Activated naive CD8-positive, alpha-beta T cell treated with anti-CD3 and anti-CD28 coated beads for 36 hours (primary cell): Measurements from ENCODE around the gene FFAR2. TPM values are rescaled to one million over a fixed set of nuclear protein-coding genes. Genes with fewer than 3 reads are reported as not detected.
"Not testable (repeated sequence)": the region's sequence is repeated elsewhere in the genome, so short reads cannot be mapped to it uniquely, and the experiment has no call there.

ENCODE experiments used
- DNase-seq: peaks from one replicate; pipeline ENCODE4 v3.0.0; 2021
- H3K27ac Mint-ChIP-seq: one replicate; pipeline ENCODE4 v1.8.0; 2022; ENCODE audit warnings: mild to moderate bottlenecking, moderate library complexity, mixed read lengths
- H3K27me3 Mint-ChIP-seq: one replicate; pipeline ENCODE4 v1.8.0; 2022; ENCODE audit warnings: mild to moderate bottlenecking, mixed read lengths
- H3K36me3 Mint-ChIP-seq: one replicate; pipeline ENCODE4 v1.8.0; 2021; ENCODE audit warnings: mild to moderate bottlenecking, mixed read lengths
- H3K4me1 Mint-ChIP-seq: one replicate; pipeline ENCODE4 v1.8.0; 2021; ENCODE audit warnings: mixed read lengths
- H3K4me3 Mint-ChIP-seq: one replicate; pipeline ENCODE4 v1.8.0; 2022; ENCODE audit warnings: mild to moderate bottlenecking, moderate library complexity, mixed read lengths
- H3K9me3 Mint-ChIP-seq: one replicate; pipeline ENCODE4 v1.8.0; 2022; ENCODE audit warnings: mixed read lengths
- total RNA-seq, 2 experiments: library from RNA; stranded (reverse); gene quantifications; one replicate each; pipeline ENCODE4 v1.2.3, GENCODE V29; 2021

The FFAR2 gene
- total RNA-seq: not detected

- no peak for DNase-seq
- H3K4me3 Mint-ChIP-seq: no peak within 1 kb of the TSS
- H3K4me1 Mint-ChIP-seq: peaks cover 38% of the 10 kb centered on the region
- peaks cover 43% of the 10 kb centered on the region for H3K27me3 Mint-ChIP-seq
- H3K36me3 Mint-ChIP-seq: no peaks in the 10 kb centered on the region
- H3K9me3 Mint-ChIP-seq: no peaks in the 10 kb centered on the region
- H3K27ac Mint-ChIP-seq: no peak within 1 kb of the TSS
Observed at GRCh38 chr19:35447606-35448469, at the start of gene FFAR2. TSS of gene FFAR2 (plus strand) at chr19:35448257. CDS start at chr19:35449715, 1,458 bp downstream.

GRCh38 chr19:35398570-35398969, 49.5 kb upstream of the FFAR2 start:
- H3K4me1 Mint-ChIP-seq: no peaks in the 10 kb centered on the region
- no peak overlapping the region for H3K27ac Mint-ChIP-seq
- no peaks in the 10 kb centered on the region for H3K27me3 Mint-ChIP-seq
- no peaks in the 10 kb centered on the region for H3K36me3 Mint-ChIP-seq
- no peak overlapping the region for H3K4me3 Mint-ChIP-seq
- no peaks in the 10 kb centered on the region for H3K9me3 Mint-ChIP-seq
- DNase-seq: no peak

GRCh38 chr19:35399231-35399630, 48.8 kb upstream of the FFAR2 start:
- no peaks in the 10 kb centered on the region for H3K27me3 Mint-ChIP-seq
- H3K27ac Mint-ChIP-seq: no peak overlapping the region
- no peak for DNase-seq
- no peaks in the 10 kb centered on the region for H3K9me3 Mint-ChIP-seq
- no peaks in the 10 kb centered on the region for H3K4me1 Mint-ChIP-seq
- H3K36me3 Mint-ChIP-seq: no peaks in the 10 kb centered on the region
- no peak overlapping the region for H3K4me3 Mint-ChIP-seq

- Mint-ChIP-seq H3K9me3 (no peaks in the 10 kb centered on the region), H3K4me3 (no peak overlapping the region), H3K27me3 (no peaks in the 10 kb centered on the region), H3K4me1 (peaks cover 1% of the 10 kb centered on the region), H3K36me3 (no peaks in the 10 kb centered on the region), H3K27ac (no peak overlapping the region)
- DNase-seq: no peak
Observed at GRCh38 chr19:35399948-35400772, 47.9 kb upstream of the FFAR2 start.

- Mint-ChIP-seq H3K4me1 (peaks cover 3% of the 10 kb centered on the region), H3K27me3 (no peaks in the 10 kb centered on the region), H3K9me3 (no peaks in the 10 kb centered on the region), H3K4me3 (no peak overlapping the region), H3K36me3 (no peaks in the 10 kb centered on the region), H3K27ac (no peak overlapping the region)
- DNase-seq: no peak
Observed at GRCh38 chr19:35400773-35401100, 47.3 kb upstream of the FFAR2 start.

GRCh38 chr19:35401416-35401815, 46.6 kb upstream of the FFAR2 start:
- not testable (repeated sequence) for H3K9me3 Mint-ChIP-seq, H3K36me3 Mint-ChIP-seq, H3K27ac Mint-ChIP-seq, DNase-seq, H3K4me3 Mint-ChIP-seq, H3K4me1 Mint-ChIP-seq, H3K27me3 Mint-ChIP-seq

GRCh38 chr19:35403116-35403760, 44.8 kb upstream of the FFAR2 start:
- no peaks in the 10 kb centered on the region for H3K9me3 Mint-ChIP-seq
- H3K36me3 Mint-ChIP-seq: no peaks in the 10 kb centered on the region
- H3K27me3 Mint-ChIP-seq: no peaks in the 10 kb centered on the region
- no peak overlapping the region for H3K27ac Mint-ChIP-seq
- DNase-seq: no peak
- peaks cover 3% of the 10 kb centered on the region for H3K4me1 Mint-ChIP-seq
- H3K4me3 Mint-ChIP-seq: no peak overlapping the region

- Mint-ChIP-seq H3K27ac (no peak overlapping the region), H3K4me3 (no peak overlapping the region), H3K9me3 (no peaks in the 10 kb centered on the region), H3K27me3 (no peaks in the 10 kb centered on the region), H3K4me1 (peaks cover 3% of the 10 kb centered on the region), H3K36me3 (no peaks in the 10 kb centered on the region)
- DNase-seq: peak; percentile 34
Observed at GRCh38 chr19:35404879-35405622, 43.0 kb upstream of the FFAR2 start.

- H3K4me3 Mint-ChIP-seq: no peak overlapping the region
- no peak for DNase-seq
- peaks cover 6% of the 10 kb centered on the region for H3K27me3 Mint-ChIP-seq
- no peaks in the 10 kb centered on the region for H3K36me3 Mint-ChIP-seq
- no peaks in the 10 kb centered on the region for H3K9me3 Mint-ChIP-seq
- H3K4me1 Mint-ChIP-seq: peaks cover 3% of the 10 kb centered on the region
- no peak overlapping the region for H3K27ac Mint-ChIP-seq
Observed at GRCh38 chr19:35407619-35408018, 40.4 kb upstream of the FFAR2 start.

- no peaks in the 10 kb centered on the region for H3K36me3 Mint-ChIP-seq
- no peak for DNase-seq
- H3K9me3 Mint-ChIP-seq: no peaks in the 10 kb centered on the region
- H3K4me3 Mint-ChIP-seq: no peak overlapping the region
- peaks cover 3% of the 10 kb centered on the region for H3K4me1 Mint-ChIP-seq
- H3K27ac Mint-ChIP-seq: no peak overlapping the region
- peaks cover 8% of the 10 kb centered on the region for H3K27me3 Mint-ChIP-seq
Observed at GRCh38 chr19:35408284-35409171, 39.5 kb upstream of the FFAR2 start.

GRCh38 chr19:35409191-35409590, 38.9 kb upstream of the FFAR2 start:
- Mint-ChIP-seq H3K4me3 (no peak overlapping the region), H3K9me3 (no peaks in the 10 kb centered on the region), H3K27ac (no peak overlapping the region), H3K27me3 (peaks cover 13% of the 10 kb centered on the region), H3K36me3 (no peaks in the 10 kb centered on the region), H3K4me1 (peaks cover 3% of the 10 kb centered on the region)
- DNase-seq: no peak

- Mint-ChIP-seq H3K4me3 (no peak overlapping the region), H3K27me3 (peaks cover 21% of the 10 kb centered on the region), H3K36me3 (no peaks in the 10 kb centered on the region), H3K9me3 (no peaks in the 10 kb centered on the region), H3K4me1 (no peaks in the 10 kb centered on the region), H3K27ac (no peak overlapping the region)
- no peak for DNase-seq
Observed at GRCh38 chr19:35410487-35410886, 37.6 kb upstream of the FFAR2 start.

- H3K27ac Mint-ChIP-seq: no peak overlapping the region
- no peaks in the 10 kb centered on the region for H3K4me1 Mint-ChIP-seq
- H3K36me3 Mint-ChIP-seq: no peaks in the 10 kb centered on the region
- no peak for DNase-seq
- H3K27me3 Mint-ChIP-seq: peaks cover 31% of the 10 kb centered on the region
- H3K9me3 Mint-ChIP-seq: no peaks in the 10 kb centered on the region
- no peak overlapping the region for H3K4me3 Mint-ChIP-seq
Observed at GRCh38 chr19:35414442-35414841, 33.6 kb upstream of the FFAR2 start.

GRCh38 chr19:35416331-35416730, 31.7 kb upstream of the FFAR2 start:
- peaks cover 29% of the 10 kb centered on the region for H3K27me3 Mint-ChIP-seq
- no peak for DNase-seq
- no peak overlapping the region for H3K4me3 Mint-ChIP-seq
- no peak overlapping the region for H3K27ac Mint-ChIP-seq
- no peaks in the 10 kb centered on the region for H3K9me3 Mint-ChIP-seq
- no peaks in the 10 kb centered on the region for H3K36me3 Mint-ChIP-seq
- H3K4me1 Mint-ChIP-seq: no peaks in the 10 kb centered on the region
